ENCODE results near the gene NACC2.

DNA sequence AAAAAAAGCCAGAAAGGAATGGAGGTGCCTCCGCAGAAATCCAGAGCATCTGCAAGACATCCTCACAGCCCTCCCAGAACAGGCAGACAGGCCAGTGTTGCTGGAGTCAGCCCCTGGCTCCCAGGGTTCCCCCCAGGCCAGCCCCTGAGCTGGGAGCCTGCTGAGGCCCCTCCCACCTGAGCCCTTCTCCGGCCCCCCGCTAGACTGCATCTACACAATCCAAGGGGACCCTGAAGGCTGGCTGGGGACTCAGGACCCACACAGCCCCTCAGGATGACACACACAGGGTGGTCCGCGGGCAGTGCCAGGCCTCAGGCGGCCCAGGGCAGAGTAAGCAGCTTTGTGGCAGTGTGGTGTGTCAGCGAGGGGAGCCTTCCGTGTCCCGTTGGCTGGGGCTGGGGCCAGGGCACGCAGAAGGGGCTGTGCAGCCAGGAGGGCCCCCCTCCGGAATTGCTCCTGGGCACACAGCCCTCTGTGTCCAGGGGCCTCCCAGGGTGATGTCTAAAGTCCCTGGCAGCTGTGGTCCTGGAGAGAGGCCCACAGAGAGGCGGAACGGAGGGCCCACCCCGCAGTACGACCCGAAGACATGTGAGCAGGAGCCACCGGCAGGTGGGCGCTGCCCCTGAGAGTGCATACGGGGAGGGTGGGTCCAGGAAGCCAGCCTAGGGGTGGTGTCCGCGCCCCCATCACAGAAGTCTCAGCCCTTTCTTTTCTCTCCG is 20.7 kb upstream of the NACC2 start:
- TF ChIP-seq, protein P1, sequence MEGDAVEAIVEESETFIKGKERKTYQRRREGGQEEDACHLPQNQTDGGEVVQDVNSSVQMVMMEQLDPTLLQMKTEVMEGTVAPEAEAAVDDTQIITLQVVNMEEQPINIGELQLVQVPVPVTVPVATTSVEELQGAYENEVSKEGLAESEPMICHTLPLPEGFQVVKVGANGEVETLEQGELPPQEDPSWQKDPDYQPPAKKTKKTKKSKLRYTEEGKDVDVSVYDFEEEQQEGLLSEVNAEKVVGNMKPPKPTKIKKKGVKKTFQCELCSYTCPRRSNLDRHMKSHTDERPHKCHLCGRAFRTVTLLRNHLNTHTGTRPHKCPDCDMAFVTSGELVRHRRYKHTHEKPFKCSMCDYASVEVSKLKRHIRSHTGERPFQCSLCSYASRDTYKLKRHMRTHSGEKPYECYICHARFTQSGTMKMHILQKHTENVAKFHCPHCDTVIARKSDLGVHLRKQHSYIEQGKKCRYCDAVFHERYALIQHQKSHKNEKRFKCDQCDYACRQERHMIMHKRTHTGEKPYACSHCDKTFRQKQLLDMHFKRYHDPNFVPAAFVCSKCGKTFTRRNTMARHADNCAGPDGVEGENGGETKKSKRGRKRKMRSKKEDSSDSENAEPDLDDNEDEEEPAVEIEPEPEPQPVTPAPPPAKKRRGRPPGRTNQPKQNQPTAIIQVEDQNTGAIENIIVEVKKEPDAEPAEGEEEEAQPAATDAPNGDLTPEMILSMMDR (IDR thresholded peaks at IDR 0.05), result no peak
- TF ChIP-seq EZH2 (IDR thresholded peaks at IDR 0.05; ENCODE audit: borderline replicate concordance, insufficient read depth, low read depth, low read length, poor library complexity, severe bottlenecking), result no peak
